K562 (cell line): ENCODE measurements around the gene TNIK. TPM values are rescaled to one million over a fixed set of nuclear protein-coding genes. Genes with fewer than 3 reads are reported as not detected.

ENCODE experiments used
- ATAC-seq: fragments of 200-7000 bp; cut with Tn5 transposase; 3 replicates; pipeline ENCODE4 v1.9.1; 2020; ENCODE audit warnings: moderate library complexity
- BruUV-seq: library from RNA; stranded (reverse); fragments of 400-500 nt; replicated peaks from 2 replicates; lab custom pipeline; 2021; lab: Mats Ljungman, UMichigan
- CTCF ChIA-PET: fragments of 300-600 bp; formaldehyde crosslinking; extraction: SDS; loops from one replicate; lab custom pipeline; 2021; ENCODE audit warnings: low intra/inter-chr PET ratio; lab: Yijun Ruan, JAX
- POLR2A ChIA-PET: fragments of 300-600, 350-650 bp; sonication (Branson Sonifier 250); formaldehyde crosslinking; extraction: SDS; loops from one replicate; lab custom pipeline; 2021; ENCODE audit warnings: antibody characterized with exemption, inconsistent platforms; lab: Yijun Ruan, JAX
- DNase-seq, 4 experiments: peaks; one replicate each; pipeline versions ENCODE4 v3.0.0 to v3.0.0-alpha.2; 2011 to 2018; ENCODE audit warnings: low spot score in 3 of 4, mixed read lengths in 3 of 4; ENCODE audit errors: extremely low read depth in 1 of 4
- FAIRE-seq: peaks from 2 replicates; lab custom pipeline; 2011; peaks lifted over from hg19 to GRCh38; lab: Jason Lieb, UNC
- H2AFZ ChIP-seq: 2 replicates; pipeline ENCODE4 v1.6.0; 2011; ENCODE audit warnings: low read depth, low read length, control low read depth, inconsistent platforms
- H3K27ac ChIP-seq: fragments of 200-600 bp; 3 replicates; pipeline ENCODE4 v1.8.0; 2011; ENCODE audit warnings: low read depth, mild to moderate bottlenecking, control low read depth, inconsistent platforms, low read length, moderate library complexity, mixed read lengths; ENCODE audit errors: extremely low read depth
- H3K27me3 ChIP-seq, 2 experiments: fragments of 300-600 bp in 1 of 2; 2 replicates in 1 of 2; 3 replicates in 1 of 2; pipeline versions ENCODE4 v1.6.0 to v1.8.0; 2011; ENCODE audit warnings: inconsistent platforms in 2 of 2, low read length in 2 of 2, mild to moderate bottlenecking in 1 of 2, mixed read lengths in 1 of 2, moderate library complexity in 1 of 2; ENCODE audit not compliant: control insufficient read depth in 2 of 2, insufficient read depth in 2 of 2
- H3K36me3 ChIP-seq: fragments of 300-600 bp; 3 replicates; pipeline ENCODE4 v1.8.0; 2011; ENCODE audit warnings: mild to moderate bottlenecking, low read length, inconsistent platforms; ENCODE audit not compliant: control insufficient read depth, insufficient read depth
- H3K4me1 ChIP-seq, 2 experiments: fragments of 200-600 bp in 1 of 2; replicated peaks in 1 of 2; 2 replicates in 1 of 2; 3 replicates in 1 of 2; pipeline versions ENCODE4 v1.5.1 to v1.8.0; 2011; ENCODE audit warnings: inconsistent platforms in 2 of 2, low read length in 2 of 2, mild to moderate bottlenecking in 1 of 2, mixed read lengths in 1 of 2, moderate library complexity in 1 of 2; ENCODE audit not compliant: control insufficient read depth in 2 of 2, insufficient read depth in 2 of 2
- H3K4me2 ChIP-seq: 2 replicates; pipeline ENCODE4 v1.6.1; 2011; ENCODE audit warnings: low read length, control low read depth, inconsistent platforms, mixed read lengths; ENCODE audit not compliant: insufficient read depth
- H3K4me3 ChIP-seq: fragments of 200-600 bp; sonication (generic), shearing (Covaris generic); 2 replicates; pipeline ENCODE4 v1.5.1; 2016; ENCODE audit warnings: control low read depth, inconsistent platforms
- H3K79me2 ChIP-seq: fragments of 200-600 bp; 3 replicates; pipeline ENCODE4 v1.8.0; 2011; ENCODE audit warnings: low read length, inconsistent platforms; ENCODE audit not compliant: control insufficient read depth, insufficient read depth
- H3K9ac ChIP-seq, 2 experiments: 2 replicates each; pipeline versions ENCODE4 v1.6.0 to v1.6.1; 2011; ENCODE audit warnings: low read depth in 2 of 2, low read length in 2 of 2, control low read depth in 1 of 2, inconsistent platforms in 1 of 2, mild to moderate bottlenecking in 1 of 2, mixed read lengths in 1 of 2; ENCODE audit not compliant: insufficient read depth in 1 of 2
- H3K9me1 ChIP-seq: one replicate; pipeline ENCODE4 v1.6.0; 2011; ENCODE audit warnings: inconsistent platforms, mild to moderate bottlenecking, low read length, moderate library complexity; ENCODE audit not compliant: control insufficient read depth, insufficient read depth
- H3K9me3 ChIP-seq: replicated peaks from 2 replicates; pipeline ENCODE4 v1.5.1; 2011; ENCODE audit warnings: low read depth, low read length, inconsistent platforms; ENCODE audit not compliant: control insufficient read depth, insufficient read depth
- H4K20me1 ChIP-seq: replicated peaks from 2 replicates; pipeline ENCODE4 v1.6.1; 2011; ENCODE audit warnings: low read length, inconsistent platforms, mixed read lengths; ENCODE audit not compliant: control insufficient read depth, insufficient read depth
- CBX2 ChIP-seq: fragments of 200-600 bp; sonication (generic); IDR thresholded peaks from one replicate; pipeline ENCODE4 v1.6.1; 2012; ENCODE audit warnings: mild to moderate bottlenecking, low read length, inconsistent platforms; ENCODE audit not compliant: insufficient read depth, poor library complexity, severe bottlenecking
- CTBP1 ChIP-seq: fragments of 450-650 bp; IDR thresholded peaks from 2 replicates; pipeline ENCODE4 v1.6.1; 2016; ENCODE audit warnings: borderline replicate concordance
- CTCFL ChIP-seq: IDR thresholded peaks from 2 replicates; pipeline ENCODE4 v1.6.1; 2011; ENCODE audit warnings: borderline replicate concordance, low read depth, mild to moderate bottlenecking, moderate library complexity, low read length; ENCODE audit not compliant: insufficient read depth, poor library complexity, severe bottlenecking
- EWSR1 ChIP-seq: fragments of 450-650 bp; IDR thresholded peaks from 2 replicates; pipeline ENCODE4 v1.6.1; 2018; ENCODE audit warnings: borderline replicate concordance, mild to moderate bottlenecking, low read depth, moderate library complexity; ENCODE audit not compliant: partially characterized antibody
- NFIX ChIP-seq: fragments of 250-450 bp; sonication (Bioruptor Pico); IDR thresholded peaks from 2 replicates; pipeline ENCODE4 v1.4.0; 2020; ENCODE audit warnings: low read depth, mild to moderate bottlenecking, moderate library complexity
- SIX5 ChIP-seq, 2 experiments: IDR thresholded peaks; 2 replicates each; pipeline ENCODE4 v1.6.1; 2011; ENCODE audit warnings: low read length in 2 of 2, borderline replicate concordance in 1 of 2, low read depth in 1 of 2, mild to moderate bottlenecking in 1 of 2, moderate library complexity in 1 of 2; ENCODE audit not compliant: insufficient read depth in 1 of 2
- TAF15 ChIP-seq: fragments of 200-400 bp; formaldehyde crosslinking; IDR thresholded peaks from 2 replicates; pipeline ENCODE4 v1.6.1; 2017; ENCODE audit warnings: mild to moderate bottlenecking, low read depth, low read length, moderate library complexity
- ZBED1 ChIP-seq: IDR thresholded peaks from 2 replicates; pipeline ENCODE4 v1.6.1; 2014
- ZNF23 ChIP-seq: fragments of 250-450 bp; sonication (Bioruptor Pico); IDR thresholded peaks from 2 replicates; pipeline ENCODE4 v1.4.0; 2020; ENCODE audit warnings: mild to moderate bottlenecking
- ZNF274 ChIP-seq: IDR thresholded peaks from 2 replicates; pipeline ENCODE4 v1.6.1; 2011; ENCODE audit warnings: low read depth, mild to moderate bottlenecking, low read length, moderate library complexity, borderline replicate concordance
- ZNF57 ChIP-seq: fragments of 450-650 bp; formaldehyde crosslinking; IDR thresholded peaks from 2 replicates; pipeline ENCODE4 v1.4.0; 2020; ENCODE audit warnings: mild to moderate bottlenecking, moderate library complexity
- WGBS: fragments of 100-300 bp; shearing (Covaris generic); methylation state at CpG from one replicate; pipeline ENCODE4 v1.1.6; 2016; ENCODE audit warnings: low coverage, mixed read lengths; ENCODE audit not compliant: insufficient coverage; ENCODE audit errors: missing lambda C conversion rate; 5-methylcytosine and 5-hydroxymethylcytosine counted together
- in situ Hi-C: fragments of 300-500 bp; cut with MboI; formaldehyde crosslinking; loops from 4 replicates; pipeline ENCODE4 v1.15.0; 2018; ENCODE audit warnings: inconsistent platforms, mixed read lengths
- intact Hi-C: fragments of 100-400 bp; cut with micrococcal nuclease; formaldehyde crosslinking; loops from 2 replicates; pipeline ENCODE4 v1.14.2; 2022
- polyA plus RNA-seq, 8 experiments: library from polyadenylated mRNA; depleted of rRNA in 4 of 8; stranded (reverse) in 5 of 8; unstranded in 3 of 8; fragments of >200 nt; fragmentation: Nextera tagmentation in 2 of 8; fragmentation: Illumina TruSeq in 1 of 8; extraction: Ambion mirVana in 2 of 8; extraction: Trizol in 1 of 8; gene quantifications; 2 replicates each; pipeline versions ENCODE4 v1.2.1 to v1.2.3, GENCODE V29; 2011 to 2014; ENCODE audit warnings: inconsistent platforms in 1 of 8, missing spikeins in 1 of 8
- total RNA-seq, 7 experiments: library from RNA; depleted of rRNA in 6 of 7; stranded (reverse); fragments of >200 nt in 6 of 7; fragmentation: Illumina TruSeq in 2 of 7; extraction: Trizol in 2 of 7; gene quantifications; 2 replicates each; pipeline versions ENCODE4 v1.2.1 to v1.2.3, GENCODE V29; 2011 to 2021; ENCODE audit warnings: low replicate concordance in 1 of 7

Gene TNIK
- total and polyA plus RNA-seq, 9 of the 15 experiments (the other 6 are each of a cell fraction or from before 2014, with no cell fraction given), result 6.6 to 39.0 (median 24.7) TPM

GRCh38 chr3:171420667-171421066 is 39.5 kb downstream of the TNIK start:
- Histone ChIP-seq H3K27me3 (no peaks in the 10 kb centered on the region), H4K20me1 (0 out of 2 replicates have a peak, but pooled peaks cover 3% of the 10 kb centered on the region), H3K36me3 (no peaks in the 10 kb centered on the region), H3K9me3 (no peaks in the 10 kb centered on the region), H3K27ac (no peak overlapping the region), H3K4me3 (no peak overlapping the region), H3K9me1 (no peaks in the 10 kb centered on the region), H2AFZ (no peak overlapping the region), H3K9ac (no peak overlapping the region), H3K4me2 (no peak overlapping the region), H3K4me1 (no peaks in the 10 kb centered on the region; a peak in 1 of 5 replicates), H3K79me2 (peaks cover 47% of the 10 kb centered on the region)
- FAIRE-seq (no peak), ATAC-seq (no peak), DNase-seq (no peak)
- CTCF ChIA-PET, result no interaction called here
- BruUV-seq, result no TSS peak
- POLR2A ChIA-PET, result interaction anchor here (1.5 kb wide), 1 partner anchor 8 kb away, joined by 6 read pairs; no protein-coding TSS in a partner anchor
- no peak for TF ChIP-seq CBX2
- TF ChIP-seq CTCFL, result no peak
- no peak for TF ChIP-seq ZNF274
- no peak for TF ChIP-seq NFIX (CRISPR knock-in tag)
- no peak for TF ChIP-seq CTBP1
- TF ChIP-seq TAF15, result no peak
- no peak for TF ChIP-seq EWSR1
- no peak for TF ChIP-seq SIX5 (IDR thresholded peaks at IDR 0.05; ENCODE audit: borderline replicate concordance in 1 of 2, insufficient read depth in 1 of 2, low read depth in 1 of 2, low read length in 2 of 2)
- TF ChIP-seq ZBED1, result no peak
- TF ChIP-seq ZNF23 (CRISPR knock-in tag), result no peak
- TF ChIP-seq ZNF57 (CRISPR knock-in tag), result no peak
- intact Hi-C loops (no loop called here), in situ Hi-C loops (no loop called here)
- WGBS, result 60% methylated on average over 5 of the region's 5 CpGs
